ENCODE measurements around the gene CSMD2. TPM values are rescaled to one million over a fixed set of nuclear protein-coding genes. Genes with fewer than 3 reads are reported as not detected.
"Not testable (repeated sequence)": the region's sequence is repeated elsewhere in the genome, so short reads cannot be mapped to it uniquely, and the experiment has no call there.

Gene CSMD2
- total RNA-seq, 6 donors from 2014 or later, result 0.39 to 1.0 (median 0.52) TPM

DNA sequence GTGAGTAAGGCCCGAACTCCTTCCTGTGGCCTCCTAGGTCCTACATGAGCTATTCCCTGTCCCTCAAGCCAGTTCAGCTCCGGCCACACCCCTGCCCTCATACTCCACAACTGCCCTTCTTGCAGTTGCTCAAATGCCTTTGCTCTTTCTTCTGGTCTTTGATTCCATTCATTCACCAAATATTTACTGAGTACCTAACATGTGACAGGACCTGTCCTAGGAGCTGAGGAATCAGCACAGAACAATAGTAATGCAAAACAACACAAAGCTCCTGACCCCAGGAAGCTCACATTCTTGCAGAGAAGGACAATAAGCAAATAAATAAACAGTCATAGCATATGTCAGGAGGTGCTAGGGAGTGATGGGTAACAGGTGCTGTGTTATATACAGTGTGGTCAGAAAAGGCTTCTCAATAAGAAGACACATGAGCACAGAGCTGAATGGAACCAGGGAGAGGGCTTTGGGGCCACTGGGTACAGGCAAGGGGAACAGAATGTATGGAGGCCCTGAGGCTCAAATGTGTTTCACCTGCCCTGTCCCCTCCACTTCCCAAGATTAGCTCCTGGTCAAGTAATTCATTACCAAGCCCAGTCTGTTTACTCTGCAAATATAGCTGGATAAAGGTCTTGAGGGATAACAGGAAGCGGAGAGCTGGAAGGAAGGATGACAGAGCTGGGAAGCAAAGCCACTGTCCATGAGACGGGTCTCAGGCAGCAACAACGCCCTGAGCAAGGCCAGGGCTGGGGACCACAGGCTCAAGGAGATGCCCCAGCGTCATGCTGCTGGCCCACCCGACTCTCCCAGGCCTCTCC lies 145.1 kb downstream of the CSMD2 start:
- TF ChIP-seq POLR2AphosphoS5 (IDR thresholded peaks at IDR 0.05), result no peak
- no peak for TF ChIP-seq POLR2A (IDR thresholded peaks at IDR 0.05)
- TF ChIP-seq EP300 (IDR thresholded peaks at IDR 0.05), result no peak
- no peak for TF ChIP-seq CTCF (IDR thresholded peaks at IDR 0.05)
- no peaks in the 10 kb centered on the region for H3K4me1 ChIP-seq
- no peaks in the 10 kb centered on the region for H3K27me3 ChIP-seq
- H3K27ac ChIP-seq, result no peak overlapping the region
- no peaks in the 10 kb centered on the region for H3K9me3 ChIP-seq
- no peak overlapping the region for H3K4me3 ChIP-seq
- 51 to 61% methylated on average over 7 of the region's 7 CpGs for whole genome bisulfite sequencing, 2 donors
- peak in 1 of 2 donors; percentile 20 for DNase-seq
- ATAC-seq (ENCODE audit: low FRiP score in 2 of 2), result no peak
- H3K36me3 ChIP-seq, result no peaks in the 10 kb centered on the region

DNA sequence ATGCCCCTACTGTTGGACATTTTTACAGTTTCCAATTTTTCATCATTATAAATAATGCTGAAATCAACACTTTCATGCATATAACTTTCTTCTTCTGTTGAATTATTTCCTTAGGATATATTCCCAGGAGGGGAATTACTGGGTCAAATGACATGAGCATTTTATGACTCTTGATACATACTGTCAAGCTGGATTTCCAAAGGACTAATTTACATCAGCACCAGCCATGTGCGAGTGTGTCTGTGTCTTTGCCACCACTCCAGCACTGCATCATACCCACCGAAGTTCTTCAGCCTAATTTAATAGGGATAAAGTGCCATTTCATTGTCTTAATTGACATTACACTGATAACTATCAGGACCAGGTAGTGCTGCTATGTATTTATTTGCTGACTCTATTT lies 146.7 kb downstream of the CSMD2 start:
- WGBS, 2 donors, result 49 to 71% methylated on average over 2 of the region's 2 CpGs
- ATAC-seq (ENCODE audit: low FRiP score in 2 of 2), result no peak
- TF ChIP-seq POLR2AphosphoS5 (IDR thresholded peaks at IDR 0.05) (no peak), EP300 (IDR thresholded peaks at IDR 0.05) (no peak), POLR2A (IDR thresholded peaks at IDR 0.05) (no peak), CTCF (IDR thresholded peaks at IDR 0.05) (no peak)

GRCh38 chr1:34016281-34016680 lies 148.7 kb downstream of the CSMD2 start:
- not testable (repeated sequence) for H3K4me1 ChIP-seq; H3K4me3 ChIP-seq; H3K36me3 ChIP-seq; DNase-seq; H3K27ac ChIP-seq; H3K9me3 ChIP-seq; ATAC-seq (ENCODE audit: low FRiP score in 2 of 2); H3K27me3 ChIP-seq
- WGBS, 2 donors, result 93 to 96% methylated on average over 3 of the region's 3 CpGs

More for the DNA sequence above, 146.7 kb downstream of the CSMD2 start:
- Histone ChIP-seq H3K36me3 (no peaks in the 10 kb centered on the region), H3K9me3 (no peaks in the 10 kb centered on the region), H3K27me3 (no peaks in the 10 kb centered on the region), H3K4me3 (no peak overlapping the region), H3K27ac (no peak overlapping the region), H3K4me1 (no peaks in the 10 kb centered on the region)
- no peak for DNase-seq

DNA sequence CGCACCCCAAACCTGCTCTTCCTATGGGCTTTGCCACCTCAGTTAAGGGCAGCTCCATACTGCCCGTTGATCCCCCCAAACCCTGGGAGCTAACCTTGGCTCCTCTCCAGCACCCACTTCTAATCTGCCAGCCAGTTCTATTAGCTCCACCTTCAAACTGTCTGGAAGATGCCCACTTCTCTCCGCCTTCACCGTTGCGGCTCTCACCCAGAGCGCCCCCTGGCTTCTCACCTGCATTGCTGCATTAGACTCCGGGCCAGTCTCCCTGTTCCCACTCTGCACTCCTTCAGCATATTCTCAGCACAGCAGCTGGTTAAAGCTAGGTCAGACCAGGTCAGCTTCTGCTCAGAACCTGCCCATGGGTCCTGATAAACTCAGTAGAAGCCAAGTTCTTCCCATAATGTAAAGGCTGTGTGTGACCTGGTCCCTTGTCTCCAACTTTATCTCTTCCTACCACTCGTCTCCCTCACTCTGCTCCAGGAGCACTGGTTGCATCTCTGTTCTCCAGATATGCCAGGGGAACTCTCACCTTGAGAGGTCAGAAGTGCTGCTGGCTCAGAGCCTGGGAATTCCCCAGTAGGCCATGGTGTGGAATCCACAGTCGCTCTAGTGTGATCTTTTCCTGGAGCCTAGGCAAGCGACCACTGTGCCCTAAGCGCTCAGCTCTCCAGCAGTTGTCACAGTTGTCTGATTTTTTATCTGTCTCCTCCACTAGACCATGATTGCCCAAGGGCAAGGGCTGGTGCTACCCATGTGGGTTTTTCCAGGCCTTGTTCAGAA lies 150.9 kb downstream of the CSMD2 start:
- no peaks in the 10 kb centered on the region for H3K9me3 ChIP-seq
- H3K27ac ChIP-seq, result no peak overlapping the region
- H3K4me1 ChIP-seq, result no peaks in the 10 kb centered on the region
- no peak for TF ChIP-seq POLR2AphosphoS5 (IDR thresholded peaks at IDR 0.05)
- peak in 4 of 6 experiments; percentile 35 to 49 (median 42) for TF ChIP-seq CTCF (IDR thresholded peaks at IDR 0.05)
- TF ChIP-seq POLR2A (IDR thresholded peaks at IDR 0.05), result no peak
- TF ChIP-seq EP300 (IDR thresholded peaks at IDR 0.05), result no peak
- 48 to 50% methylated on average over 11 of the region's 11 CpGs for WGBS, 2 donors
- H3K4me3 ChIP-seq, result no peak overlapping the region
- no peaks in the 10 kb centered on the region for H3K27me3 ChIP-seq
- ATAC-seq (ENCODE audit: low FRiP score in 2 of 2) (peak; percentile 40 to 45), DNase-seq (peak in 1 of 2 donors; percentile 28)
- H3K36me3 ChIP-seq, result no peaks in the 10 kb centered on the region

DNA sequence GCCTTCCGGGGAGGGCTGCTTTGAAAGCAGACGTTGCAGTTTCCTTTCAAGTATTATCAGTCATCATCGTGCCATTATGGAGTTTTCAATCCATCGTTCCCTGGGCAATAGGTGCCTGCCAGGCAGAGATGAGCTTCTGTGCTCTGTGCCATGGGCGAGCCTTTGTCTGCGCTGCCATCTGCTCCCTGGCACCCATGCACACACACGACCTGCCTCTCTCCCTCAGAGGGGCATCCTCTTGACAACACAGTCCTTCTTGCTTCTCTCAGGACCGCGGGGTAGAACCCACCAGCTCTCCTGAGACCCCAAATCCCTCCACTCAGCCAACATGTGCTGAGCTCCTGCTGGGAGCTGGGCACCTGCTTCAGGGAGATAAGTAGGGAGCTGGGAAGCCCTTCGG lies 151.9 kb downstream of the CSMD2 start:
- TF ChIP-seq POLR2AphosphoS5 (IDR thresholded peaks at IDR 0.05) (no peak), CTCF (IDR thresholded peaks at IDR 0.05) (no peak), POLR2A (IDR thresholded peaks at IDR 0.05) (no peak), EP300 (IDR thresholded peaks at IDR 0.05) (no peak)

More for the DNA sequence above, 151.9 kb downstream of the CSMD2 start:
- ATAC-seq (ENCODE audit: low FRiP score in 2 of 2), result no peak
- H3K27ac ChIP-seq, result no peak overlapping the region
- WGBS, 2 donors, result 73 to 79% methylated on average over 9 to 10 of the region's 10 CpGs
- no peaks in the 10 kb centered on the region for H3K27me3 ChIP-seq
- no peaks in the 10 kb centered on the region for H3K9me3 ChIP-seq
- no peak for DNase-seq
- H3K36me3 ChIP-seq, result no peaks in the 10 kb centered on the region
- H3K4me3 ChIP-seq, result no peak overlapping the region
- H3K4me1 ChIP-seq, result no peaks in the 10 kb centered on the region

Data from upper lobe of left lung (tissue), 6 donors.